ENCODE data around the gene THSD7B.

Gene THSD7B

GRCh38 chr2:137238065-137238464 is 472.7 kb downstream of the THSD7B start:
- Histone ChIP-seq H3K4me3 (ENCODE audit: insufficient read length, low read depth) (no peak overlapping the region), H3K4me1 (ENCODE audit: insufficient read depth, insufficient read length) (no peaks in the 10 kb centered on the region), H3K36me3 (ENCODE audit: insufficient read depth, insufficient read length, low read length) (no peaks in the 10 kb centered on the region), H3K9ac (ENCODE audit: insufficient read length, low read depth) (no peak overlapping the region), H3K9me3 (ENCODE audit: insufficient read depth, low read length) (no peaks in the 10 kb centered on the region), H3K27me3 (ENCODE audit: insufficient read depth, insufficient read length) (no peaks in the 10 kb centered on the region)
- DNase-seq (ENCODE audit: low read depth, low spot score), result no peak
- TF ChIP-seq SUZ12 (IDR thresholded peaks at IDR 0.05; ENCODE audit: extremely low read depth, insufficient read depth, insufficient read length), result no peak
- TF ChIP-seq YY1 (IDR thresholded peaks at IDR 0.05; ENCODE audit: insufficient read depth, insufficient read length), result no peak

GRCh38 chr2:137249463-137250130 is 484.3 kb downstream of the THSD7B start:
- no peaks in the 10 kb centered on the region for H3K36me3 ChIP-seq (ENCODE audit: insufficient read depth, insufficient read length, low read length)
- TF ChIP-seq YY1 (IDR thresholded peaks at IDR 0.05; ENCODE audit: insufficient read depth, insufficient read length) (no peak), SUZ12 (IDR thresholded peaks at IDR 0.05; ENCODE audit: extremely low read depth, insufficient read depth, insufficient read length) (no peak), ZNF274 (IDR thresholded peaks at IDR 0.05; ENCODE audit: low read depth, low read length) (no peak)
- DNase-seq (ENCODE audit: low read depth, low spot score), result no peak
- no peak overlapping the region for H3K4me3 ChIP-seq (ENCODE audit: insufficient read length, low read depth)
- H3K4me1 ChIP-seq (ENCODE audit: insufficient read depth, insufficient read length), result no peaks in the 10 kb centered on the region
- H3K9ac ChIP-seq (ENCODE audit: insufficient read length, low read depth), result no peak overlapping the region
- H3K27me3 ChIP-seq (ENCODE audit: insufficient read depth, insufficient read length), result no peaks in the 10 kb centered on the region
- no peaks in the 10 kb centered on the region for H3K9me3 ChIP-seq (ENCODE audit: insufficient read depth, low read length)

DNA sequence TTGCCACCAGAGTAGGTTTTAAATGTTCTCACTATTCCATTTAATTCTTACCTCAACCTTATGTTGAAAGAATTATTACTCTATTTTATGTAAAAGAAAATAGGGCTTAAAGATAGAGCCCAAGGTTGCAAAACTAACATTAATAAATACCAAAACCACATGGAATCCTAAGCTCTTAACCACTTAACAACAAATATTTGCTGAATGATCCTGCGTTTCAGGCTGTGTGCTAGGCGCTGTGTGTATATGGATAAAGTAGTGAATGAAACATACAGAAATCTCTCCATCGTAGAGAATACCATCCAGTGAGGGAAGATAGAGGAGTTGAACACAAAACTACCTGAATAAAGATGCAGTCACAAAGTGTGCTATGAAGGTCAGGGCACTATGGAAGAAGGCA is 485.1 kb downstream of the THSD7B start:
- no peak overlapping the region for H3K4me3 ChIP-seq (ENCODE audit: insufficient read length, low read depth)
- no peaks in the 10 kb centered on the region for H3K9me3 ChIP-seq (ENCODE audit: insufficient read depth, low read length)
- TF ChIP-seq SUZ12 (IDR thresholded peaks at IDR 0.05; ENCODE audit: extremely low read depth, insufficient read depth, insufficient read length) (no peak), ZNF274 (IDR thresholded peaks at IDR 0.05; ENCODE audit: low read depth, low read length) (no peak), YY1 (IDR thresholded peaks at IDR 0.05; ENCODE audit: insufficient read depth, insufficient read length) (no peak)

GRCh38 chr2:137251045-137251444 is 485.7 kb downstream of the THSD7B start:
- Histone ChIP-seq H3K27me3 (ENCODE audit: insufficient read depth, insufficient read length) (no peaks in the 10 kb centered on the region), H3K4me3 (ENCODE audit: insufficient read length, low read depth) (no peak overlapping the region), H3K9ac (ENCODE audit: insufficient read length, low read depth) (no peak overlapping the region), H3K9me3 (ENCODE audit: insufficient read depth, low read length) (no peaks in the 10 kb centered on the region), H3K4me1 (ENCODE audit: insufficient read depth, insufficient read length) (no peaks in the 10 kb centered on the region), H3K36me3 (ENCODE audit: insufficient read depth, insufficient read length, low read length) (no peaks in the 10 kb centered on the region)
- DNase-seq (ENCODE audit: low read depth, low spot score), result no peak
- TF ChIP-seq SUZ12 (IDR thresholded peaks at IDR 0.05; ENCODE audit: extremely low read depth, insufficient read depth, insufficient read length) (no peak), YY1 (IDR thresholded peaks at IDR 0.05; ENCODE audit: insufficient read depth, insufficient read length) (no peak), ZNF274 (IDR thresholded peaks at IDR 0.05; ENCODE audit: low read depth, low read length) (no peak)

More for the DNA sequence above, 485.1 kb downstream of the THSD7B start:
- Histone ChIP-seq H3K4me1 (ENCODE audit: insufficient read depth, insufficient read length) (no peaks in the 10 kb centered on the region), H3K27me3 (ENCODE audit: insufficient read depth, insufficient read length) (no peaks in the 10 kb centered on the region), H3K9ac (ENCODE audit: insufficient read length, low read depth) (no peak overlapping the region), H3K36me3 (ENCODE audit: insufficient read depth, insufficient read length, low read length) (no peaks in the 10 kb centered on the region)
- no peak for DNase-seq (ENCODE audit: low read depth, low spot score)

GRCh38 chr2:137252934-137253333 is 487.6 kb downstream of the THSD7B start:
- TF ChIP-seq ZNF274 (IDR thresholded peaks at IDR 0.05; ENCODE audit: low read depth, low read length) (no peak), SUZ12 (IDR thresholded peaks at IDR 0.05; ENCODE audit: extremely low read depth, insufficient read depth, insufficient read length) (no peak), YY1 (IDR thresholded peaks at IDR 0.05; ENCODE audit: insufficient read depth, insufficient read length) (no peak)
- no peak overlapping the region for H3K9ac ChIP-seq (ENCODE audit: insufficient read length, low read depth)
- H3K36me3 ChIP-seq (ENCODE audit: insufficient read depth, insufficient read length, low read length), result no peaks in the 10 kb centered on the region
- H3K9me3 ChIP-seq (ENCODE audit: insufficient read depth, low read length), result no peaks in the 10 kb centered on the region
- no peak for DNase-seq (ENCODE audit: low read depth, low spot score)
- no peak overlapping the region for H3K4me3 ChIP-seq (ENCODE audit: insufficient read length, low read depth)
- no peaks in the 10 kb centered on the region for H3K27me3 ChIP-seq (ENCODE audit: insufficient read depth, insufficient read length)
- H3K4me1 ChIP-seq (ENCODE audit: insufficient read depth, insufficient read length), result no peaks in the 10 kb centered on the region

DNA sequence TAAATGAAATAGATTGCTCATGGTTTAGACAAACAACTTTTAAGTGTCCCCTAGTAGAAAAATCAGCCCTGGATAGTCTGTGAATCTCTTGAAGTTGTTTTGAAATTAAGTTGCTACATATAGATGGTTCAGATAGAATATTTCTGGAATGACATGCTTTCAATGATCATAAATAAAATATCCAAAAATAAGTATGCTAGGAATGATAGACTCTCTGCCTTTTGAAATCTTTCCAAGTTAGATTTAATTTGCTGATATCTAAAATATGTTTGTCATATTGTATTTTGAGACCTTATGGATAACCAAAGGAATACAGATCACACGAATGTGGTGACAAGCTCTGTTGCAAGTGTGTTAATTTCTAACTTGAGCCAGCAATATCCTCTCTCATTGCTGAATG is 488.7 kb downstream of the THSD7B start:
- TF ChIP-seq SUZ12 (IDR thresholded peaks at IDR 0.05; ENCODE audit: extremely low read depth, insufficient read depth, insufficient read length) (no peak), YY1 (IDR thresholded peaks at IDR 0.05; ENCODE audit: insufficient read depth, insufficient read length) (no peak), ZNF274 (IDR thresholded peaks at IDR 0.05; ENCODE audit: low read depth, low read length) (no peak)
- DNase-seq (ENCODE audit: low read depth, low spot score), result no peak
- H3K27me3 ChIP-seq (ENCODE audit: insufficient read depth, insufficient read length), result no peaks in the 10 kb centered on the region
- no peaks in the 10 kb centered on the region for H3K36me3 ChIP-seq (ENCODE audit: insufficient read depth, insufficient read length, low read length)
- H3K9me3 ChIP-seq (ENCODE audit: insufficient read depth, low read length), result no peaks in the 10 kb centered on the region
- H3K4me1 ChIP-seq (ENCODE audit: insufficient read depth, insufficient read length), result no peaks in the 10 kb centered on the region
- no peak overlapping the region for H3K4me3 ChIP-seq (ENCODE audit: insufficient read length, low read depth)
- no peak overlapping the region for H3K9ac ChIP-seq (ENCODE audit: insufficient read length, low read depth)

DNA sequence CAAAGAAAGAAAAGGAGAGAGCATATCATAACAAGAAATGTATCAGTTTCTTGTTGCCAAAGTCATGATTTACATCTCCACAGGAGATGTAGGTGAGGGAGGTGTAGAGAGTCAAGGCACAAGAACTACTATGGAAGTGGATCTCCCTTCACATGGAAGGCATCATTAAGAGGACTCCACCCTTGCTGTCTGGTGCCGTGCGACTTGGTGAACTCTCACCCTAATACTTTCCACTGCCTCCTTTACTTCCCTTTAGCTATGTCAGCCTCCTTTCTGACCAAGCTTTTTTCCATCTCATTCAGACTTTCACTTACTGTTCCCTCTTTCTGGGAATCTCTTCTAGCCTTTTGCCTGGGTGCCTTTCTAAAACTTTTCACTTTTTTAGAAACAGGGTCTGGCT is 490.0 kb downstream of the THSD7B start:
- Histone ChIP-seq H3K4me1 (ENCODE audit: insufficient read depth, insufficient read length) (no peaks in the 10 kb centered on the region), H3K27me3 (ENCODE audit: insufficient read depth, insufficient read length) (no peaks in the 10 kb centered on the region), H3K36me3 (ENCODE audit: insufficient read depth, insufficient read length, low read length) (no peaks in the 10 kb centered on the region), H3K9ac (ENCODE audit: insufficient read length, low read depth) (no peak overlapping the region), H3K4me3 (ENCODE audit: insufficient read length, low read depth) (no peak overlapping the region), H3K9me3 (ENCODE audit: insufficient read depth, low read length) (no peaks in the 10 kb centered on the region)
- TF ChIP-seq SUZ12 (IDR thresholded peaks at IDR 0.05; ENCODE audit: extremely low read depth, insufficient read depth, insufficient read length), result no peak
- TF ChIP-seq YY1 (IDR thresholded peaks at IDR 0.05; ENCODE audit: insufficient read depth, insufficient read length), result no peak
- TF ChIP-seq ZNF274 (IDR thresholded peaks at IDR 0.05; ENCODE audit: low read depth, low read length), result no peak
- no peak for DNase-seq (ENCODE audit: low read depth, low spot score)
